Mucosa of rectum (tissue), 2 donors: ENCODE results near the gene DENND1A.
A peak's percentile ranks its signal among the peaks of the same experiment; 100 is the strongest.

ENCODE experiments used
- H3K27ac ChIP-seq, 2 donors: one replicate each; pipeline ENCODE4 v1.7.0; 2013; ENCODE audit warnings: inconsistent platforms in 2 of 2, low read depth in 2 of 2, low read length in 2 of 2
- H3K27me3 ChIP-seq, 2 donors: one replicate each; pipeline ENCODE4 v1.7.0; 2013; ENCODE audit warnings: low read length in 2 of 2; ENCODE audit not compliant: control insufficient read depth in 2 of 2, insufficient read depth in 2 of 2
- H3K36me3 ChIP-seq, 2 donors: one replicate each; pipeline ENCODE4 v1.7.0; 2013; ENCODE audit warnings: low read length in 2 of 2; ENCODE audit not compliant: control insufficient read depth in 2 of 2, insufficient read depth in 2 of 2
- H3K4me1 ChIP-seq, 2 donors: one replicate each; pipeline ENCODE4 v1.7.0; 2013; ENCODE audit warnings: low read length in 2 of 2, mild to moderate bottlenecking in 1 of 2; ENCODE audit not compliant: control insufficient read depth in 2 of 2, insufficient read depth in 2 of 2
- H3K4me3 ChIP-seq, 2 donors: one replicate each; pipeline ENCODE4 v1.7.0; 2013; ENCODE audit warnings: low read length in 2 of 2
- H3K9ac ChIP-seq, 2 donors: one replicate each; pipeline ENCODE4 v1.7.0; 2013; ENCODE audit warnings: low read length in 2 of 2, low read depth in 1 of 2, mild to moderate bottlenecking in 1 of 2
- H3K9me3 ChIP-seq, 2 donors: one replicate each; pipeline ENCODE4 v1.7.0; 2013; ENCODE audit warnings: low read length in 2 of 2; ENCODE audit not compliant: control insufficient read depth in 2 of 2
- donor health status: healthy.
- donor health status: Normal muscosa, but diverticular disease.

The DENND1A gene

DNA sequence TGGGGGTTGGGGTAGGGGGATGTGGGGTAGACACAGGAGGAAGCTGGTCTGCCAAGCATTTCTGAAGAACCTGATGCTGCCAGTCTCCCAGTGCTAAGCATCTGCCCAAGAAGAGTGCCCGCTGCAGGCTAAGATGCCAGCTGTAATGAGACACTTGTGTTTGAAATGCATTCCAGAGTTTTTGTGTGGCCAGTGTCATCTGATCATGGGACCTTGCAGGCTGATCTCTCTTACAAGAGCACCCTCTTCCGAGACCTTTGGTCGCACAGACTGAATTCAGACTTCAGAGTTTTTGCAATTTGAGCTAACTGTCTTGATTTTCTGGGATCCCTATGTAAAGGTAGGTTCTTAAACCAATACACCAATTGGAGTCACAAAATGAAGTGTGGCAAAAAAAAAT is 58.1 kb downstream of the DENND1A start:
- Histone ChIP-seq H3K4me1 (no peaks in the 10 kb centered on the region), H3K9me3 (no peaks in the 10 kb centered on the region), H3K4me3 (no peak overlapping the region), H3K27me3 (no peaks in the 10 kb centered on the region), H3K9ac (no peak overlapping the region), H3K36me3 (peaks cover 3 to 9% of the 10 kb centered on the region in 2 donors), H3K27ac (no peak overlapping the region)

DNA sequence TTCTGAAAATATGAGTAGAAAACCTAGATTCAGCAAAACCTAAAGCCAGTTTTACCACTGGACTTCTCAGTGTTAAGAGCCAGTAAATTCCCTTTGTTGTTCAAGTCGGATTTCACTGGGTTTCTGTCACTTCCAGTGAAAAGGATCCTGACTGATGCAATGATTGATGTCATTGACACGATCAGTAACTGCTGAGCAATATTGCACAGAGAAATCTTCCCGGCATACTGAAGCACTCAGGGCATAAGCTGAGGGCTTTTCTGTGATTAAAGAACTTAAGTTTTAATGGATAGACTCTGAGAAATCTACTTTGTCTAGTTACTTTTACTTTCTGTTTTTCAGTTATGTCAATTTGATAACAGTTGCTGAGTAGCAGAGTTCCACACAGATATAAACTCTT is 61.9 kb downstream of the DENND1A start:
- H3K9me3 ChIP-seq: no peaks in the 10 kb centered on the region
- no peaks in the 10 kb centered on the region for H3K27me3 ChIP-seq
- no peak overlapping the region for H3K9ac ChIP-seq
- H3K4me1 ChIP-seq: no peaks in the 10 kb centered on the region
- no peak overlapping the region for H3K27ac ChIP-seq
- no peak overlapping the region for H3K4me3 ChIP-seq
- no peaks in the 10 kb centered on the region for H3K36me3 ChIP-seq

DNA sequence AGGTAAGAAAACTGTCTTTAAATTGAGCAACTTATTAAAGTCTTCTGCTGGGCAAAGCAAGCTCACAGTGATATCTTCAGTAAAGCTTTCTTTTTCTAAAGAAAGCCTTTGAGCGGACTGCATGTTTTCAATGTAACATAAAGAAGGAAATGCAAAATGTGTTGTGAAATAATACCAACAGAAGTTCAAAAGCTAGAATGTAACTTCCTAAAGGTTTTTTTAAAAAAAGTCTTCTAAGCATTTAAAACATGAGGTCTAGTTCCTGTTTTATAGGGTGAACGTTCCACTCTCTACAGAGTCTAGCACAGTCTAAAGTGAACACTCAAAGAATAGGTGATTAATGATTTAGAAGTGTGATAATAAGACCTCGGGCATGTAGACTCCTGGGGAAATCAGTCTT is 62.9 kb downstream of the DENND1A start:
- Histone ChIP-seq H3K27me3 (no peaks in the 10 kb centered on the region), H3K36me3 (no peaks in the 10 kb centered on the region), H3K27ac (peak overlapping the region in 1 of 2 donors; percentile 32), H3K4me1 (no peaks in the 10 kb centered on the region), H3K4me3 (no peak overlapping the region), H3K9me3 (no peaks in the 10 kb centered on the region), H3K9ac (no peak overlapping the region)

DNA sequence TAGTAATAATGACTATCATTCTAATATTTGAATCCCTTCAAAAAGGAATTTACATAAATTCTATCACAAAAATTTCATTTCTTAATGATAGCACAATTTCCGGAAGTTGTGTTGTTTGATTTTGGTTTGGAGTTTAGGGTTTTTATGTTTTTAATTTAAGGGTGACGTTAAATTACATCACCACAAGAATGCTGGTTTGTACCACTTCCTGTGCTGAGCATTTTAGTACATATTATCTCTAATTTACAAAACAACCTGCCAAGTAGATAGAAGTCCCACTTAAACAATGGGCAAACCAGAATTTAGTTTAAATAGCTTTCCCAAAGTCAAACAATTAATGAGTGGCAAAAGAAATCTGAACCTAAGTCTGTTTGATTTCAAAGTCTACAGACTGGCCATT is 63.4 kb downstream of the DENND1A start:
- peak overlapping the region in 1 of 2 donors; percentile 21 for H3K27ac ChIP-seq

DNA sequence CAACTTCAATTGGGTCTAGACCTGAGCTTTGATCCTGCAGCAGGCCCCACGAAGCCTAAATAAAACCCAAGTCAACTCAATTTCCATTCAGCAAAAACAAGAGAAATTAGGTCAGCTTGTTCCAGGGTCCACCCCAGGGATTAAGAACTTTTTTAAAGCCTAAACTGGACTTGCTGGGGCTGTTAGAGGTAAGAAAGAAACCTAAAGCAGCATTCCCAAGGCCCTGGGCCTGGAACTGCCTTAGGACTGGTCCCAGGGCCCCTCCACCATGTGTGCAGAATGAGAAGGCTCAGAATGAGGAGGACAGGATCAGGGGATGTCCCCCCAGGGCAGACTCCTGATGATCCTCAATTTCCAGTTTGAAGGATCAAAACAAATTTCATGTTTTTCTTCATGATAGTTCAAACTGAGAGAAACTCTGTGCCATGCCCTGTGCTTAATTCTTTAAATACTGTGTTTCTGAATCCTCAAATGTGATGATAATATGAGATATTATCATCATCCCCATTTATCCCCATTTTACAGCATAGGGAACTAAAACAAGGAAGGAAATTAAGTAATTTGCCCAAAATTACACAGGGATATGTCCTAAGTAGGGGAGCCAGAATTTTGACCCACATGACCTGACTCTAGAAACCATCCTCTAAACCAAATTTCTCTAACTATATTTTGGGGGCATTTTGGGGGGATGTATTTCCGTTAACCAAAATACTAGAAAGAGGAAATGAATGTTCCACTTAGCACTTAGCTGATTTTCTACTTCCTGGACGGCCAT is 64.5 kb downstream of the DENND1A start:
- Histone ChIP-seq H3K27ac (no peak overlapping the region), H3K4me1 (no peaks in the 10 kb centered on the region), H3K9me3 (no peaks in the 10 kb centered on the region)

More for the DNA sequence above, 63.4 kb downstream of the DENND1A start:
- Histone ChIP-seq H3K4me3 (no peak overlapping the region), H3K9me3 (no peaks in the 10 kb centered on the region), H3K36me3 (no peaks in the 10 kb centered on the region), H3K9ac (no peak overlapping the region), H3K4me1 (no peaks in the 10 kb centered on the region), H3K27me3 (no peaks in the 10 kb centered on the region)

DNA sequence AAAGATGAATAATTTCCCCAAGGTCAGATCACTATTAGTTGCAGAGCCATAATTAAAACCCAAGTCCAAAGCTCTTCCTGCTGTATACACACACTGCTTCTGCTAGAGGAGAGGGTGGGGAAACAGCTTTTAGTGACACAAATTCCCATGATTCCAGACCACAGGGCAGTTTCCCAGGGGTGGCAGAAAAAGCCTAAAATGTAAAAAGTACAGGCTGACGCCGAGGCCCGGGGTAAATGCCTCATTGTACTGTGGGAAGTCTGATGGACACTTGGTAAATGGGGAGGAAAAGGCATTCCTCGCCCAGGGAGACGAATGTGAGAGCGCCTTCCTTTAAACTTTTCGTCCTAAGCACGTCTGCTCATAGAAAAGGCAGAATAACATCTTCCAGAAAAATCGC is 65.7 kb downstream of the DENND1A start:
- H3K4me1 ChIP-seq: no peaks in the 10 kb centered on the region
- no peaks in the 10 kb centered on the region for H3K27me3 ChIP-seq
- H3K27ac ChIP-seq: no peak overlapping the region
- H3K9ac ChIP-seq: no peak overlapping the region
- no peaks in the 10 kb centered on the region for H3K9me3 ChIP-seq
- H3K4me3 ChIP-seq: no peak overlapping the region
- no peaks in the 10 kb centered on the region for H3K36me3 ChIP-seq

More for the DNA sequence above, 64.5 kb downstream of the DENND1A start:
- Histone ChIP-seq H3K27me3 (no peaks in the 10 kb centered on the region), H3K36me3 (no peaks in the 10 kb centered on the region), H3K4me3 (no peak overlapping the region), H3K9ac (peak overlapping the region in 1 of 2 donors; percentile 19)

DNA sequence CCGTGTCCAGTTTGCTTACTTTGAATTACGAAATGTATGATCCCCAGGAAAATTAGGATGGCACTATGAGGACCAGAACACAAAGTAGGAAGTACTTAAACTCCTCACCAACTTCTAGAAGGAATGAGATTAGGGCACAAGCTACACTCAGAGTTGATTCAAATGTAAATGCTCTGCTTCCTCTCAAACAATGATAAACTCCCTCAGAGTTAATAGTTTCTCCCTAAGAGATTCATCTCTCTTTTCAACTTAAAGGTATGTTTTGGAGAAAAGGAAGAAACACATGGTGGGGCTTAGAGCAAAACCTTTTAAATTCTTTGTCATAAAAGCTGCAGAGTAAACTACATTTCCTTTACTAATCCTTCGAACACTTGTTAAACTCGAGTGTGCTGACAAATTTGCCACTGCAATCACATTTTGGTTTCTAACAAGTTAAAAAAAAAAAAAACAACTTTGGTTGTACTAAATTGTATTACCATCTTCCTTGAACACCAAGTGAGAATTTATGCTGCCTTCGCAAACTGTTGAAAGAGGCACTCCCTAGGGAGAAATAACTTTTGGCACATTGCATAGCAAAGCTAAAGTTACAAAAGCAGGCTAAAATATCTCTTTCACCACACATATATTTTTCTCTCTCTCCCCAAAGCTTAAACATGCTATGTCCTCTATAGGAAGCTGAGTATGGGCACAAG is 66.6 kb downstream of the DENND1A start:
- Histone ChIP-seq H3K9me3 (no peaks in the 10 kb centered on the region), H3K36me3 (no peaks in the 10 kb centered on the region), H3K4me1 (no peaks in the 10 kb centered on the region), H3K9ac (no peak overlapping the region), H3K4me3 (no peak overlapping the region), H3K27me3 (no peaks in the 10 kb centered on the region), H3K27ac (no peak overlapping the region)

DNA sequence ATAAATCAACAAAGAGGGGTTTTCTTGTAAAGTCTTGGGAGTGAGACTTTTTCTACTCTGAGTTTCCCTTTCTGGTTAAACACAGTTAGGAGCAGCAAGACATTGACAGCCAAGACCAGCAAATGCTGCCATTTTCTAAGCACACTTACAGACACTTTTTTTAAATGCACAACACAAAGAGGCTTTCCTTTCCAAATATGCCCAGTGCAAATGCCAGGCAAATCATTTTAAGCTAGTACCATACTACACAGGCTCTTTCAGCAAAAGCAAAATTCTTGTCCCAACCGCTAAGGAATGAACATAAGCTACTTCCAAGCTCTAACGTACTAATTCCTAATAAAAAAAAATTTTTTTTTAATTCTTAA is 68.2 kb downstream of the DENND1A start:
- Histone ChIP-seq H3K27me3 (no peaks in the 10 kb centered on the region), H3K9me3 (no peaks in the 10 kb centered on the region), H3K4me1 (no peaks in the 10 kb centered on the region), H3K36me3 (no peaks in the 10 kb centered on the region), H3K4me3 (no peak overlapping the region), H3K27ac (no peak overlapping the region), H3K9ac (no peak overlapping the region)

DNA sequence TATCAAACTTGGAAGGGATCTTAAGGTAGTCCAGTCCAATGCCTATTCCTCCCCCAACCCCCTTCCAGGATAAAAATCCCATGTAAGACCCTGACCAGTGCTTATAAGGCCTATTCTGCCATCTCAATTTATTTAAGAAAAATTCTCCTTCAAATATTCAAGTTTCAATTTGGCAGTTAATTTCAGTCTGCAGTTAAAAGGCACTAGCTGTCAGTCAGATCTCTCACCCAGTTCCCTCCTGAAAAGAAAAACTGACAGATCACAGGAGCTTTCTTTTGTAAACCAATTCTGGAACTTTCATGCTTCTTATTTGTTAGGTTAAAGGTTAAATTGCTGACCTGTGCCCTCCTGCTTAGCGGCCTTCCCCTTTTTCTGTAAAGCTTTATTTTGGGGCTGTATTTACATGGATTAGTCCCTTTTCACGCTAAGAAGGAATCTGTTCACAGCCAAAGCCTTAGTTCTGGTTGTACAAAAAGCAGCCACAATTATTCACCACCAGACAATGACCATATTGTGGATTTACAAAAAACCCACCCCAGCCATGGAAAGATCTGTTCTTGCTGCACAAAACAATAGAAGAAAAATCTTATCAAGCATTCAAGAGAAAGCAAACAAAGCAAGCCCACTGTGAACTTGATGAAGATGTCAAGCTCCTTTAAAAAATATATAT is 68.7 kb downstream of the DENND1A start:
- H3K4me3 ChIP-seq: no peak overlapping the region
- no peak overlapping the region for H3K9ac ChIP-seq
- no peak overlapping the region for H3K27ac ChIP-seq
- H3K9me3 ChIP-seq: no peaks in the 10 kb centered on the region
- H3K36me3 ChIP-seq: no peaks in the 10 kb centered on the region
- no peaks in the 10 kb centered on the region for H3K27me3 ChIP-seq
- no peaks in the 10 kb centered on the region for H3K4me1 ChIP-seq

DNA sequence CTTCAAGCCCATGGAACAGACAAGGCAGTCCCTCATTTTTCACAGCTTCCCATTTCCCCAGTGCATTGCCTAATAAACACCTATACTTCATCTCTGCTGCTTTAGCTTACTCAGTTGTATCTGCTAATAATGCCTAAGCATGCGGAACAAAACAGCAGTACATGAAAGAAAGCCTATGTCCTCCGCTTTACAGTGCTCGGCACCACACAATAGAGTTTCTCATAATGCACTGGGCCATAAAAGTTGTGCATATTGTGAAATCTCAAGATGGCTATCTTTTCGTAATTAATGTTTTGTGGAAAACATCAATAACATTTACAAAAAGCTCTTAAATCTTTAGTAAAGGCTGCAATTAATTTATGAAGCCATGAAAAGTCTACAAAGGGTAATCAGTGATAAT is 69.3 kb downstream of the DENND1A start:
- H3K9me3 ChIP-seq: no peaks in the 10 kb centered on the region
- H3K9ac ChIP-seq: no peak overlapping the region
- H3K4me3 ChIP-seq: no peak overlapping the region
- H3K4me1 ChIP-seq: no peaks in the 10 kb centered on the region
- H3K27me3 ChIP-seq: no peaks in the 10 kb centered on the region
- no peak overlapping the region for H3K27ac ChIP-seq
- H3K36me3 ChIP-seq: no peaks in the 10 kb centered on the region
